ENCODE data around the gene NCBP1. TPM values are rescaled to one million over a fixed set of nuclear protein-coding genes. Genes with fewer than 3 reads are reported as not detected.

Gene NCBP1
- total RNA-seq, 4 donors from 2014 or later, result 18.6 to 38.4 (median 24.4) TPM

DNA sequence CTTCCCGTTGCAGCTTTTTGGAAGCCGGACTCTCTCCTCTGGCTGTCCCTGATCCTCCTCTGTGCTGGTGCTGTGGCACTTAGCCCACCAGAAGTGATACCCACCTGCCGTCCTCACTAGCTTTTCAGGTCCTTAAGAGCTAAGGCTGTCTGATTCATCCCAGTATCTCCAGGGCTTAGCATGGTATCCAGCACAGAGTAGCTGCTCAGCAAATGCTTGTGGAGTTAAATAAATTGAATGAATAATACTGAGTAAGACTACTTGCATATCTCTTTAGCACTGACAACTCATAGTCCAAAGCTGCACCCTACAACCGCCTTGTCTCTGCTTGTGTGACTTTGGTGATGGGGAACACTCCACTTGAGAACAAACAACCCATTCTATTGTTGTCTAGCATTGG lies 71.2 kb downstream of the NCBP1 start:
- Histone ChIP-seq H3K9me3 (no peaks in the 10 kb centered on the region), H3K4me3 (no peak overlapping the region), H3K36me3 (no peaks in the 10 kb centered on the region), H3K27me3 (peaks cover 0 to 4% of the 10 kb centered on the region in 2 donors), H3K27ac (no peak overlapping the region), H3K4me1 (no peaks in the 10 kb centered on the region)
- TF ChIP-seq CTCF (IDR thresholded peaks at IDR 0.05) (no peak), POLR2A (IDR thresholded peaks at IDR 0.05) (no peak), EP300 (IDR thresholded peaks at IDR 0.05) (no peak)
- 83 to 91% methylated on average over 4 of the region's 4 CpGs for WGBS, 2 donors
- DNase-seq (ENCODE audit: low spot score in 2 of 2), result no peak

DNA sequence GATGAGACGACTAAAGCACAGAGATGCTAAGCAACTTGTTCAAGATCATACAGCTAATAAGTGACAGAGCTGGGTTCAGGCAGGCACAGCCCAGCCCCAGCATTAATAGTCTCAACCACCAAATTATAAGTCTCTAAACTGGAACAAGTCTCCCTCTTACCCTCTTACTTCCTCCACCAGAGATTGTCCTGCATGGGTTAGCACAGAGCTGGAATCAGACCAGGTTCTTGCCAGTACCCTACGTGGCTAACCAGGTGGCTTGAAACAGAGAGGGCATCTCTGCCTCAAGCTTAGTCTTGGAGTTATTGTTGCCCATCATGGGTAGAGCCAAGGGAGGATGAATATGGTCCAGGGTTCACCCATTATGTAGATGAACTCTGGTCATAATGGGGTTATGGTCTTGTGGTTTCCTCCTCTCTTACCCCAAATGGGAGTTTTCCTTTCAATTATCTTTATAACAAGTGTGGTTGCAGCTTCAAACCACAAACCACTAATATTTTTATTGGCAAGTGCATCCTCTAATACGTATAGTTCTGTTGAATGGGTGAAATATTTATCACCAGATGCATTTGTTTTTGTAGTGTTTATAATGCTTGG lies 71.8 kb downstream of the NCBP1 start:
- no peaks in the 10 kb centered on the region for H3K4me1 ChIP-seq
- no peak overlapping the region for H3K4me3 ChIP-seq
- H3K27me3 ChIP-seq, result peaks cover 0 to 4% of the 10 kb centered on the region in 2 donors
- WGBS, 2 donors, result 43 to 51% methylated on average over 3 of the region's 3 CpGs
- TF ChIP-seq CTCF (IDR thresholded peaks at IDR 0.05), result no peak
- TF ChIP-seq POLR2A (IDR thresholded peaks at IDR 0.05), result no peak
- no peak for TF ChIP-seq EP300 (IDR thresholded peaks at IDR 0.05)
- H3K9me3 ChIP-seq, result no peaks in the 10 kb centered on the region
- H3K27ac ChIP-seq, result no peak overlapping the region
- DNase-seq (ENCODE audit: low spot score in 2 of 2), result no peak
- no peaks in the 10 kb centered on the region for H3K36me3 ChIP-seq

DNA sequence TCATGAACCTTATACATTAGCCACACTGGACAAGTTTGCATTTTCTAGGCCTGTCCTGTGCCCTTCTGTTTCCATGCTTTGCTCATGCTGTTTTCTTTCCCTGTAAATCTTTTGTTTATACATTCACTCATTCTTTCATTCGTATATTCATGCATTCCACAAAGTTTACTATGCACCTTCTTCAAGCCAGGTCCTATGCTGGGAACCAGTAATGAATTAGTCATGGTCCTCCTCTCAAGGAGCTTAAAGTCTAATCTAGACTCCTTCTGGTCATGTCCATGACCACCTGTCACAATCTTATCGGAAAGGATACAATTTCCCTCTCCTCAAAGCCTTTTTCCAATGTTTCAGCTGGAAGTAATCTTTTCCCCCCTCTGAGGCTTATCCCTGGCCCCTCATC lies 72.6 kb downstream of the NCBP1 start:
- Histone ChIP-seq H3K9me3 (no peaks in the 10 kb centered on the region), H3K4me1 (peaks cover 0 to 6% (median 5%) of the 10 kb centered on the region in 4 donors), H3K36me3 (no peaks in the 10 kb centered on the region), H3K27ac (no peak overlapping the region), H3K4me3 (no peak overlapping the region), H3K27me3 (peaks cover 0 to 8% of the 10 kb centered on the region in 2 donors)
- WGBS, 2 donors, result 73 to 77% methylated on average over 2 of the region's 2 CpGs
- DNase-seq (ENCODE audit: low spot score in 2 of 2), result no peak
- TF ChIP-seq EP300 (IDR thresholded peaks at IDR 0.05) (no peak), CTCF (IDR thresholded peaks at IDR 0.05) (no peak), POLR2A (IDR thresholded peaks at IDR 0.05) (no peak)

- H3K9me3 ChIP-seq, result no peaks in the 10 kb centered on the region
- TF ChIP-seq CTCF (IDR thresholded peaks at IDR 0.05), result peak; percentile 75 to 89 (median 82)
- TF ChIP-seq EP300 (IDR thresholded peaks at IDR 0.05), result no peak
- no peak for TF ChIP-seq POLR2A (IDR thresholded peaks at IDR 0.05)
- no peak overlapping the region for H3K4me3 ChIP-seq
- DNase-seq (ENCODE audit: low spot score in 2 of 2), result peak in 1 of 2 donors; percentile 47
- H3K27me3 ChIP-seq, result peaks cover 0 to 9% of the 10 kb centered on the region in 2 donors
- H3K36me3 ChIP-seq, result no peaks in the 10 kb centered on the region
- WGBS, 2 donors, result 23 to 24% methylated on average over 9 of the region's 9 CpGs
- H3K4me1 ChIP-seq, result peaks cover 0 to 7% (median 5%) of the 10 kb centered on the region in 4 donors
- no peak overlapping the region for H3K27ac ChIP-seq
Measured at GRCh38 chr9:97710356-97711222, 77.0 kb downstream of the NCBP1 start.

GRCh38 chr9:97711223-97711626 lies 77.6 kb downstream of the NCBP1 start:
- no peak for DNase-seq (ENCODE audit: low spot score in 2 of 2)
- H3K4me3 ChIP-seq, result no peak overlapping the region
- H3K27me3 ChIP-seq, result peaks cover 0 to 9% of the 10 kb centered on the region in 2 donors
- H3K9me3 ChIP-seq, result no peaks in the 10 kb centered on the region
- WGBS, 2 donors, result 27% methylated on average over 12 of the region's 12 CpGs
- TF ChIP-seq EP300 (IDR thresholded peaks at IDR 0.05) (no peak), POLR2A (IDR thresholded peaks at IDR 0.05) (no peak), CTCF (IDR thresholded peaks at IDR 0.05) (no peak)
- H3K36me3 ChIP-seq, result no peaks in the 10 kb centered on the region
- no peak overlapping the region for H3K27ac ChIP-seq
- H3K4me1 ChIP-seq, result peaks cover 0 to 7% (median 5%) of the 10 kb centered on the region in 4 donors

All from tibial nerve (tissue), 4 donors.